GM19043 (cell line): ENCODE data around the gene TOPORS.
"Not testable (repeated sequence)": the region's sequence is repeated elsewhere in the genome, so short reads cannot be mapped to it uniquely, and the experiment has no call there.

ENCODE experiments used
- ATAC-seq: cut with Tn5 transposase; IDR thresholded peaks from one replicate; pipeline ENCODE4 v1.9.1; 2021; ENCODE audit warnings: low read depth; ENCODE audit not compliant: unreplicated experiment

Gene TOPORS

DNA sequence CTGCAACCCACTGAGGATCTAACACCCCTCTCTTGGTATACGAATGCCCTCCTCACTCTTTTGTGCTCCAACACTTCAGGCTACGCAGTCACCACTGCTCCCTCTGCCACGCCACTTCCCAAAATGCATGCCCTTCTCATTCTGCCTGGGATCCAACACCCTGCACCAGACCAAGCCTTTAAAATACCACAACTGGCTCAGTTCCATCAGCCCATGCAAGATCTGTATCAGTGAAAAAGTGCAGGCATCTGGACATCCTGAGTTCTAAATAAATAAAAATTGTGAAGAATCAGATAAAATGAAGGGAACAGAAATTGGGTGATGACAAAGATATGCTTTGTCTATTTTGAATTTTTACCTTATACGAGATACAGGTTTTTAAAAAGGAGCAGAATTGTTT, 17.9 kb upstream of the TOPORS start:
- no peak for ATAC-seq

GRCh38 chr9:32566770-32567169, 14.4 kb upstream of the TOPORS start:
- ATAC-seq = no peak

GRCh38 chr9:32565967-32566366, 13.6 kb upstream of the TOPORS start:
- ATAC-seq = no peak

DNA sequence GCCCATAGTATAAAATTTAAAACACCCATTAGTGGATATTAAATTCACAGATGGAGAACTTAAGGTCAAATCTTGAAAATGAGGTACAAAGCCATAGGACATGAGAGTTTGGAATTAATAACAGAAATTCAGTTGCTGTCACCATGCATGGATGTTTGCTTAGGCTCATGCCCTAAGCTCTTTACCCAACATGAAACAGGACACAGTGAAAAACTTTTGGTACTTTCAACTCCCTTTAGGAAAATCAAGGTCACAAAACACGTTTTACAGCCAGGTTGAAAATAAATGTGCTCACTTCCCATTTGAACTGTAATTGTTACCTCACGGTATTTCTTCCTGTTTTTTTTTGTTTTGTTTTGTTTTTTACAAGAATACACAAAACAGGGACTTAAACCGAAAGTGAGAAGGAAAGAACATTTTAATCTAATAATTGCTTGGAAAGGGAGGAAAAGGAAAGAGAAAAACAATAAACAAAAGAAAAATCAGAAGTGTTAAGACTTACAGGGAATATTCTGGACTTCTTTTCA, 6.1 kb upstream of the TOPORS start:
- ATAC-seq = no peak

GRCh38 chr9:32554591-32554990, 2.2 kb upstream of the TOPORS start:
- ATAC-seq = no peak

GRCh38 chr9:32554107-32554506, 1.7 kb upstream of the TOPORS start:
- no peak for ATAC-seq

DNA sequence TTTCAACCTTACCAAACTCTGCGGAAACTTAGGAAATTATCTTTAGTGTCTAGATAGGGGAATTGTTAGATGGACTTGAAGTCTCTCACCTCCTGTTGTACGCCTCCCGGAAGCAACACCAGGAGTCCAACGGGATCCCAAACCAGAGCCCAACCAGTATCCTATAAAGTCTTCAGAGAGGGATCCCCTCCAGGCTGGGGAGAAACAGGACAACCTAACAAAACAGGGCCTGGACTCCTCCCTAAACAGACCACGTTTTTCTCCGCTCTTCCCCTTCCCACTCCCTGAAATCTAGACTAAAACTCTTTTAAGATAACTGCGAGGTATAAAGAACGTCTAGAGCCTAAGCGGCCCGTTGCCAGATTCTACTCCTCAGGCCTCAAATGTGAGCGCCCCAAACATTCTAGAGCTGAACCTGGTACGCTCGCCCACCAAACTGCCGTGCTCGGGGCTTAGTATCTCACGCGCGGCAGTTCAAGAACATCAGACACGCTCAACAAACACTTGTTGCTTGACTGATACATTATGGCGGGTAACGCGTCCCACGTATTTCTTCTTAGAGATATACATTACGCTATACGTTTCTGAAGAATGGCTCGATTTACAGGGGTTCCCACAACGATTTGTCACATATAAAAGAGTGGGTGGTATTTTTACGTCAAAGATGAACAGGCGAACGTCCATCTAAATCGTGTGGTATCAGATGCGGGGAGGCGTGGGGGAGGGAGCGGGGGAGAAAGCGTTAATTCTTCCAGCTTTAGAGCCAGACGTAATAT, 922 bp downstream of the TOPORS start:
- ATAC-seq = peak; percentile 2

DNA sequence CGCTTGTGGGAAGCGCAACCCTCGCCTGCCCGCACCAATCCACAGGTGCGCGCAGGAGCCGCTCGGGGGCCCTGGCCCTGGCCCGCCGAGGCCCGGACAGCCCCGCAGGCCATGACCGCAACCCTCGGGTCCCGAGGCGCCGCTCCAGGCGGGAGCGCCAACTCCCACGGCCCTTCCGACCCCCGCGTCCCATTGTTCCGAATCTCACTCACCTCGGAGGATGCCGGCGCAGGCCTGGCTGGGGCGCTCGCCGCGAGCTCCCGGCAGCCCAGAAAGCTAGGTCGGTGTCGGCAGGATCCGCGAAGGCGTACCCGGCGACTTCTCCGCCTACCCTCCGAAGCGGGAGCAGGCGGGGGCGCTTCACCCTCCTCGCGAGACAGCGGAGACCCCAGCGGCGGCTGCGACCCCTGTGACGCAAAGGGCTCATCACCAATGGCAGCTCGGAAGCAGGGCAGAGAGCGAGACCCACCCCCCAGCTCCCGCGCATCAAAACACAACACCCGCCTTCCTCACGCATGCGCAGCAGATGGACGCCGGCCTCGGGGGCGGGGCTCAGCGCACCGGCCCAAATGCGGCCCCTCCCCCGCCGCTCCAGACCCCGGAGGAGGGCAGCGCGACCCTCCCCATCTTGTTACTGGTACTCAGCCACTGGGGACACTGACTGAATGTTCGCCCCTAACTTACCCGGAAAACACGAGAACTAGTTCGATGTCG, 1.7 kb downstream of the TOPORS start:
- ATAC-seq = peak; percentile 63

DNA sequence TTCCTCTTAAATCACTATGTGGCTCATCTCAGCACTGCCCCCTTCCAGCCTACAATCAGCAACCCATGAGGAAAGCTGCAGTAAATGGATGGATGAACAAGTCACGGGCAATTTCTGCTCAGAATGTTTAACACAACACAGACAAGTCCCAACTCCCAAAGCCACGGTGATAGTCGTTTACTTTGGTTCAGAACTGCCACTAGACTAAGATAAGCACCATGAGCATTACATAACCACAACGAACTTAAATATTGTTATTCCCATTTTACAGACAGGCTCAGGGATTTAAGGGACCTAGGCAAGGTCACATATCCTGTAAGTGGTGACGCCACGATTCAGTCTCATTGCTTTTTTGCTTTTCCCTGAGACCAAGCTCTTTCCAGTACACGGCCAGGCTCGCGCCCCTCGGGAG, 2.2 kb downstream of the TOPORS start:
- no peak for ATAC-seq

- ATAC-seq = not testable (repeated sequence)
Measured at GRCh38 chr9:32548213-32548612, 4.2 kb downstream of the TOPORS start.

DNA sequence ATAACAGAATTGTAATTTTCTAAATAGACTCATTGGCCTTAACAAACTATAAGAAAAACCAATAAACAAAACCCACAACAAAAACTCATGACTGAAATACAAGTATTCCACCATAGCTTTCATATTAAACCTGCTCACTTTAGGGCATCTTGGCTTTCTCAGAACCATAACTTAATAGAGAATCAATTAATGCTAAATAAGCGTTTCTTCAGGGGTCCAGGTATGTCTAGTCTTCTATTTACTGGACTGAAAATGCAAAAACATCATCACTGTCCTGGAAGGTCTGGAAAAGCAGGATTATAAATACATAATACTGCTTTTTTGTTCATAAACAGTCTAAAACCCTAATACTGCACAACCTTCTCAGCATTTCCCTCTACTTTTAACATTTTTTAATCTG, 6.5 kb downstream of the TOPORS start:
- no peak for ATAC-seq

DNA sequence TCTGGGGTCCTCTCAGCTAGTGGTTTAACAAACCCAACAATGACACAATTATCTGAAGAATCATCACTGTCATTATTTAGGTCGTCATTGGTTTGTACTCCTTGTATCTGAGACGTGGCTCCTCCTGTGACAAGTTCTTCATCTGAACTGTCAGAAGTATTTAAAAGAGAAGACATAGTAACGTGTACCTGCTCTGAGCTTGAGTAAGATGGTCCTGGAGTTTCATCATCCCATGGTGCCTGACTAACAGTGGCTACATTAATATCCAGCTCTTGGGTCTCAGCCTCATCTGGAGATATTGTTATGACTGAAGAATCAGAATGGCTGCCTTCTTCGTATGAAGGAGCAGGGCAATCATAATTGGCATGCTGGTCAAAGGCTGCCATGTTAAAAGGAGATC, 9.3 kb downstream of the TOPORS start:
- no peak for ATAC-seq

DNA sequence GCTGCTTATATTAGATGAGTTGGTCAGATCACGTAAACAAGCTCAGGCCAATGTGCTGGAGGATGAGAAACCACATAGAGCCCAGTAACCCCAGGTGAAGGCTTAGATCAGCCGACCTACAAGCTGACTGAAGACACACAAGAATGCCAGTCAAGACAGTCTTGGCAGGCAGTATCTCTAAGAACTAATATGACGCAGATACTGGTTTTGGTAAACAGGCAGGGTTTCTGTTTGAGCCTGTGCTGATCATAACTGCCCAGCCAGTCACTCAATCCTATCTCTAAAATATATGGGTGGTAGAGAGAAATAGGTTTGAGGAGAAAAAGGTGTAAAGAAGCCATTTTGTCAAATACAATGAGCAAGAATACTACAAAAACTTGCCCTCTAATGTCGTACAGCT, 18.6 kb downstream of the TOPORS start:
- ATAC-seq = no peak

DNA sequence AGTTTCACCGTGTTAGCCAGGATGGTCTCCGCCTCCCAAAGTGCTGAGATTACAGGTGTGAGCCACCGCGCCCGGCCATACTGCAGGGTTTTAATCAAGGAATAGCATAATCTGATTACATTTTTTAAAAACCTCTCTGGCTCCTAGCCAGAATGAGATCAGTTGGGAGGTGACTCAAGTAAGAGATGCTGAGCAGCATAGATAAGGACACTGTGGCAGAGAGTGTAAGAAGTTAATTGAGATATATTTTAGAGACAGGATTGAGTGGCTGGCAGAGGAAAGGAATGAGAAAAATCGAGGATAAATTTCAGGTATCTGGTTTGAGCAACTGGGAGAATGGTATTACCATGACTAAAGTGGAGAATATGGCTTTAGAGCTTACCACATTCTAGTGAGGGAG, 19.1 kb downstream of the TOPORS start:
- ATAC-seq = no peak

DNA sequence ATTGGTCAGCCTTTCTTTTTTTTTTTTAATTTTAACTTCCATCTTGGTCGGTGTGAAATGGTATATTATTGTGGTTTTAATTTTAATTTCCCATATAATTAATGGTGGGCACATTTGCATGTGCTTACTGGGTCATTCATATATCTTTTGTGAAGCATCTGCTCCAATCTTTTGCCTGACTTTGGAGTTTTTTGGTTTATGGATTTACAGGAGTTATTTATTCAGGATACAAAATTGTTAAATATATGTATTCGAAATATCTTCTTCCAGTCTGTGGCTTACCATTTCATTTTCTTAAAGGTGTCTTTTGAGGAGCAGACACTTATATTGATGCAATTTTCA, 25.7 kb downstream of the TOPORS start:
- no peak for ATAC-seq

- ATAC-seq = peak; percentile 53
Measured at GRCh38 chr9:32526041-32526706, 26.2 kb downstream of the TOPORS start, which contains the start of gene RIGI. Gene RIGI (minus strand): TSS chr9:32526196. CDS start chr9:32526166, 30 bp downstream.

DNA sequence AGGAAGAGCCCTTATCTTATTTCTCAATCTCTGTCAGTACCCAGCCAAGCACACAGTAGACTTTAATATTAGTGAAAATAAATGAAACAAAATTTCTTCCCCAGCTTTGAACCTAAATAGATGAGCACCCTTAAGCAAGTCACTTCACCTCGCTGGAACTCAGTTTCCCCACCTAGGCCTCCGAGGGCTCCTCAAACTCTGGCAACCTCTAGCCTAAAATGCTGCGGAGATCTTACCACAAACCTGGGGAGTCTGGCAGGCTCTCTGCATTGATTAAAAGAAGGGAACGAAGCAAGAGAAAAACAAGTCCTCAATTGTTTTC, 26.7 kb downstream of the TOPORS start:
- ATAC-seq = peak; percentile 6

DNA sequence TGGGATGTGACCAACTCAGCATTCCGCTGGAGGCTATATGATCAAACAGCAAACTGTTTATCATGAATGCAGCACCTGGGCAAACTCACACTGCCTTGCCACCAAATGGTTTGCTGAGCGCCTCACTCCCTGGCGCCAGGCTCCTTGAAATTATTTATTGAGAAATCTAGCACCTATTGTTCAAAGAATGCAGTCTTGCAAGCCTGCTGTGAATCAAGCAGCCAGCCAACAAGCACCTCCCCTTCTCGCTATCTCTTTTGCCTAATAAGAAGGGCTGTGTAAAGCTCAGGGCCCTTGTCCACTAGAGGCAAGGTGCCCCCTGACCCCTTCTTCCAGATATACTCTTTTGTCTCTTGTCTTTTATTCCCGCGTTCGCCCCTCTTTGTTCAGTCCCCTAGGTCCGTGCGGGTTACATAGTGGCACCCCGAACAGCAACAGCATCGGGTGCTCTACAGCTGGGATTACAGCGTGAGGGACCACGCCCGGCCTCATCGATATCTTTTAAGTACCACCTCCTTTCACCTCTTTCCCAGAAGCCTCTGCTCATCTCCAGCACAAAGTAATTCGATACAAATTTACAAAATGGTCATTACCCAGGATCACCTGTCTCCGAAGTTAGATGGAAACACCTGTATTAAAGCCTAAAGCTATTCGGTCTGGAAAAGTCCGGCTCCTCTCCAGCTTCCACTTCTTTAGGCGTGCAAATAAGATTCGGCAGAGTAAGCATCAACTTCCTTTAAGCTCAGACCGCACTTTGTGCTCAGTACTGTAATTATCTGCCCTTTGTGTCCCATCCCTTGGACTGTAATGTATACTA, 27.3 kb downstream of the TOPORS start:
- ATAC-seq = peak; percentile 23

GRCh38 chr9:32524558-32524891, 27.9 kb downstream of the TOPORS start:
- not testable (repeated sequence) for ATAC-seq

DNA sequence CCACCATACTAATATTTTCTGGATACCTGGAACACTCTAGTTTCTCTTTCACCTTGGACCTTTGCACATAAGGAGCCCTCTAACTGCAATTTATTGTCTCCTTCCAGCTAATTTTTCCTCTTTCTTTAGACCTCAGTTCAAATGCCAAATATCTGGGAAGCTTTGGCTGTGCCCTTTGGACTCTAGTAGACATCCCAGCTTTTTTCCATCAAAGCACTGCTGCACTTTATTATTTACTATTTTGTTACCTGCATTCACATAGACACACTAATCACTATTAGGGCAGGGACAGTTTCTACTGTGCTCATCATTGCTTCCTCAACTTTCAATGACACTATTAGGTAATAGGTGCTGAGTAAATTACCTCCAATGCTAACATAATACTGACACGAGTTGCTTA, 28.5 kb downstream of the TOPORS start:
- no peak for ATAC-seq

- no peak for ATAC-seq
Measured at GRCh38 chr9:32518276-32518675, 34.1 kb downstream of the TOPORS start.
